GM23338 (cell line): Measurements from ENCODE around the gene SNRNP25. TPM values are rescaled to one million over a fixed set of nuclear protein-coding genes. Genes with fewer than 3 reads are reported as not detected.

Experiments
- ATAC-seq: fragments of 200-7000 bp; cut with Tn5 transposase; 3 replicates; pipeline ENCODE4 v1.9.1; 2020
- DNase-seq: peaks from one replicate; pipeline ENCODE4 v3.0.0-alpha.2; 2015; ENCODE audit warnings: low spot score
- H2AFZ ChIP-seq: fragments of 200-600 bp; sonication (generic); 2 replicates; pipeline ENCODE4 v1.8.0; 2016; ENCODE audit warnings: antibody characterized with exemption, mild to moderate bottlenecking, moderate library complexity
- H3F3A ChIP-seq: fragments of 200-600 bp; sonication (generic); replicated peaks from 2 replicates; pipeline ENCODE4 v1.8.0; 2017; ENCODE audit warnings: antibody characterized with exemption, mixed run types, low read depth
- H3K27ac ChIP-seq: fragments of 200-600 bp; sonication (generic); 2 replicates; pipeline ENCODE4 v1.6.1; 2016; ENCODE audit warnings: low read depth
- H3K27me3 ChIP-seq: fragments of 200-600 bp; sonication (generic); 2 replicates; pipeline ENCODE4 v1.8.0; 2016; ENCODE audit warnings: mild to moderate bottlenecking, mixed run types, moderate library complexity; ENCODE audit not compliant: insufficient read depth
- H3K36me3 ChIP-seq: fragments of 200-600 bp; sonication (generic); 2 replicates; pipeline ENCODE4 v1.8.0; 2016; ENCODE audit warnings: mild to moderate bottlenecking; ENCODE audit not compliant: insufficient read depth
- H3K4me1 ChIP-seq: fragments of 200-600 bp; sonication (generic); 2 replicates; pipeline ENCODE4 v1.8.0; 2016; ENCODE audit warnings: mild to moderate bottlenecking, moderate library complexity; ENCODE audit not compliant: insufficient read depth
- H3K4me2 ChIP-seq: fragments of 200-600 bp; sonication (generic); 2 replicates; pipeline ENCODE4 v1.7.1; 2017; ENCODE audit warnings: mixed run types
- H3K4me3 ChIP-seq: fragments of 200-600 bp; sonication (generic); 2 replicates; pipeline ENCODE4 v1.6.1; 2016; ENCODE audit warnings: mixed run types
- H3K79me2 ChIP-seq: fragments of 200-600 bp; sonication (generic); replicated peaks from 2 replicates; pipeline ENCODE4 v1.8.0; 2017; ENCODE audit warnings: mild to moderate bottlenecking; ENCODE audit not compliant: insufficient read depth
- H3K9me2 ChIP-seq: fragments of 200-600 bp; sonication (generic); 2 replicates; pipeline ENCODE4 v1.8.0; 2017; ENCODE audit not compliant: insufficient read depth
- H4K20me1 ChIP-seq: fragments of 200-600 bp; sonication (generic); replicated peaks from 2 replicates; pipeline ENCODE4 v1.8.0; 2017; ENCODE audit warnings: mild to moderate bottlenecking; ENCODE audit not compliant: insufficient read depth
- H3K27ac Mint-ChIP-seq: 2 replicates; pipeline ENCODE4 v1.8.0; 2020; ENCODE audit warnings: inconsistent platforms, mild to moderate bottlenecking, moderate library complexity, mixed read lengths
- H3K27me3 Mint-ChIP-seq: 3 replicates; pipeline ENCODE4 v1.8.0; 2022; ENCODE audit warnings: low read depth, mild to moderate bottlenecking, moderate library complexity, mixed read lengths, inconsistent platforms; ENCODE audit not compliant: insufficient read depth, poor library complexity
- H3K36me3 Mint-ChIP-seq: 3 replicates; pipeline ENCODE4 v1.8.0; 2021; ENCODE audit warnings: low read depth, mild to moderate bottlenecking, inconsistent platforms, moderate library complexity, mixed read lengths
- H3K4me1 Mint-ChIP-seq: 3 replicates; pipeline ENCODE4 v1.8.0; 2020; ENCODE audit warnings: mild to moderate bottlenecking, inconsistent platforms, mixed read lengths
- H3K4me3 Mint-ChIP-seq: 3 replicates; pipeline ENCODE4 v1.8.0; 2021; ENCODE audit warnings: moderate library complexity, mild to moderate bottlenecking, inconsistent platforms, mixed read lengths
- H3K9me3 Mint-ChIP-seq: 3 replicates; pipeline ENCODE4 v1.8.0; 2020; ENCODE audit warnings: moderate library complexity, mild to moderate bottlenecking, inconsistent platforms, mixed read lengths
- CREB1 ChIP-seq: fragments of 250-450 bp; sonication (Bioruptor Pico); IDR thresholded peaks from 2 replicates; pipeline ENCODE4 v1.5.0; 2020; ENCODE audit warnings: low read depth, mild to moderate bottlenecking, moderate library complexity
- CTCF ChIP-seq, 2 experiments: fragments of 200-600 bp in 1 of 2; sonication (generic) in 1 of 2; conservative IDR thresholded peaks; 2 replicates each; pipeline versions ENCODE4 v1.5.1 to v1.6.1; 2016 to 2017; ENCODE audit warnings: antibody characterized with exemption in 2 of 2, low read depth in 2 of 2, mild to moderate bottlenecking in 2 of 2, moderate library complexity in 1 of 2
- ETS1 ChIP-seq: IDR thresholded peaks from 2 replicates; pipeline ENCODE4 v1.6.1; 2016; ENCODE audit warnings: antibody characterized with exemption
- EZH2 ChIP-seq: fragments of 200-600 bp; sonication (generic); IDR thresholded peaks from one replicate; pipeline ENCODE4 v1.8.0; 2017; ENCODE audit warnings: antibody characterized with exemption, mild to moderate bottlenecking, low read depth; ENCODE audit not compliant: unreplicated experiment
- EZH2phosphoT487 ChIP-seq: fragments of 200-600 bp; sonication (generic); IDR thresholded peaks from one replicate; pipeline ENCODE4 v1.8.1; 2018; ENCODE audit warnings: antibody characterized with exemption; ENCODE audit not compliant: unreplicated experiment
- JUNB ChIP-seq: IDR thresholded peaks from one replicate; pipeline ENCODE4 v1.6.1; 2016; ENCODE audit warnings: antibody characterized with exemption; ENCODE audit not compliant: unreplicated experiment
- NANOG ChIP-seq: IDR thresholded peaks from 2 replicates; pipeline ENCODE4 v1.6.1; 2016; ENCODE audit warnings: antibody characterized with exemption, borderline replicate concordance
- POLR2AphosphoS5 ChIP-seq: IDR thresholded peaks from 2 replicates; pipeline ENCODE4 v1.6.1; 2016; ENCODE audit warnings: antibody characterized with exemption, low read depth
- STAT1 ChIP-seq: IDR thresholded peaks from one replicate; pipeline ENCODE4 v1.6.1; 2016; ENCODE audit warnings: antibody characterized with exemption; ENCODE audit not compliant: unreplicated experiment
- ZNF114 ChIP-seq: fragments of 250-450 bp; sonication (Bioruptor Pico); IDR thresholded peaks from 2 replicates; pipeline ENCODE4 v1.5.0; 2020; ENCODE audit warnings: mild to moderate bottlenecking, moderate library complexity
- ZNF331 ChIP-seq: fragments of 250-450 bp; sonication (Bioruptor Pico); IDR thresholded peaks from 2 replicates; pipeline ENCODE4 v1.5.0; 2020; ENCODE audit warnings: low read depth, mild to moderate bottlenecking, moderate library complexity
- ZNF462 ChIP-seq: fragments of 250-450 bp; sonication (Bioruptor Pico); IDR thresholded peaks from 2 replicates; pipeline ENCODE4 v1.5.0; 2020; ENCODE audit warnings: mild to moderate bottlenecking, moderate library complexity
- polyA plus RNA-seq: library from polyadenylated mRNA; unstranded; fragments of >200 nt; fragmentation: Nextera tagmentation; extraction: Ambion mirVana; gene quantifications from 2 replicates; pipeline ENCODE4 v1.2.1, GENCODE V29; 2016
- total RNA-seq: library from RNA; depleted of rRNA; stranded (reverse); fragments of >200 nt; shearing (Covaris generic); gene quantifications from 2 replicates; pipeline ENCODE4 v1.2.3, GENCODE V29; 2014
- TF ChIP-seq, protein P1 (sequence below): IDR thresholded peaks from one replicate; pipeline ENCODE4 v1.6.1; 2018; ENCODE audit warnings: antibody characterized with exemption; ENCODE audit not compliant: unreplicated experiment

SNRNP25 gene
- total and polyA plus RNA-seq, 2 experiments from 2014 or later: 34.4 to 79.5 TPM

DNA sequence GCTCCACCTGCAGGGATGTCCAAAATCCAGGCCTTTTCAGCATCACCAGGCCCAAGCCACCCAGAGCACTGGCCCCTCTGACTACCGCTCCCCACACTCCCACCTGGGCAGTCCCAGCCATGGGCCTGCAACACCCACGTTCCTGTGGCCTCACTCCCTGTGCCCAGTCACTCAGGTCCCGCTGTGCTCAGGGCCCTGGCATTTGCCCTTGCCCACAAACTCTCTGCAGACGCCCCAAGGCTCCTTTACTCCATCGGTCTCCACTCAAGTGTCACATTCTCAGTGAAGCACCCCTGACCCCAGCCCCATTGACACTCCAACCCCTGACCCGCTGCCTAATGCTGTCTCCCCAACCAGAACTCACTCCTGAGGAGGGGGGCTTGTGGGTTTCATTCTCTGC, 48.0 kb downstream of the SNRNP25 start:
- H3K27ac Mint-ChIP-seq: no peak overlapping the region; the same call in 1 of the 2 replicates
- H3K4me2 ChIP-seq: no peak overlapping the region
- peaks cover 3% of the 10 kb centered on the region for H3K27me3 Mint-ChIP-seq
- H3K27me3 ChIP-seq: no peaks in the 10 kb centered on the region
- no peak overlapping the region; the same call in 2 of the 3 replicates for H3K4me3 Mint-ChIP-seq
- H3K27ac ChIP-seq: no peak overlapping the region
- no peaks in the 10 kb centered on the region for H3K9me3 Mint-ChIP-seq
- TF ChIP-seq CREB1 (CRISPR knock-in tag) (no peak), JUNB (no peak), STAT1 (no peak), EZH2phosphoT487 (no peak), NANOG (no peak), ETS1 (no peak), POLR2AphosphoS5 (no peak), EZH2 (no peak), ZNF114 (CRISPR knock-in tag) (no peak), ZNF331 (no peak), ZNF462 (CRISPR knock-in tag) (no peak), CTCF (conservative IDR thresholded peaks at IDR 0.05; ENCODE audit: low read depth in 2 of 2) (no peak)
- TF ChIP-seq, protein P1, sequence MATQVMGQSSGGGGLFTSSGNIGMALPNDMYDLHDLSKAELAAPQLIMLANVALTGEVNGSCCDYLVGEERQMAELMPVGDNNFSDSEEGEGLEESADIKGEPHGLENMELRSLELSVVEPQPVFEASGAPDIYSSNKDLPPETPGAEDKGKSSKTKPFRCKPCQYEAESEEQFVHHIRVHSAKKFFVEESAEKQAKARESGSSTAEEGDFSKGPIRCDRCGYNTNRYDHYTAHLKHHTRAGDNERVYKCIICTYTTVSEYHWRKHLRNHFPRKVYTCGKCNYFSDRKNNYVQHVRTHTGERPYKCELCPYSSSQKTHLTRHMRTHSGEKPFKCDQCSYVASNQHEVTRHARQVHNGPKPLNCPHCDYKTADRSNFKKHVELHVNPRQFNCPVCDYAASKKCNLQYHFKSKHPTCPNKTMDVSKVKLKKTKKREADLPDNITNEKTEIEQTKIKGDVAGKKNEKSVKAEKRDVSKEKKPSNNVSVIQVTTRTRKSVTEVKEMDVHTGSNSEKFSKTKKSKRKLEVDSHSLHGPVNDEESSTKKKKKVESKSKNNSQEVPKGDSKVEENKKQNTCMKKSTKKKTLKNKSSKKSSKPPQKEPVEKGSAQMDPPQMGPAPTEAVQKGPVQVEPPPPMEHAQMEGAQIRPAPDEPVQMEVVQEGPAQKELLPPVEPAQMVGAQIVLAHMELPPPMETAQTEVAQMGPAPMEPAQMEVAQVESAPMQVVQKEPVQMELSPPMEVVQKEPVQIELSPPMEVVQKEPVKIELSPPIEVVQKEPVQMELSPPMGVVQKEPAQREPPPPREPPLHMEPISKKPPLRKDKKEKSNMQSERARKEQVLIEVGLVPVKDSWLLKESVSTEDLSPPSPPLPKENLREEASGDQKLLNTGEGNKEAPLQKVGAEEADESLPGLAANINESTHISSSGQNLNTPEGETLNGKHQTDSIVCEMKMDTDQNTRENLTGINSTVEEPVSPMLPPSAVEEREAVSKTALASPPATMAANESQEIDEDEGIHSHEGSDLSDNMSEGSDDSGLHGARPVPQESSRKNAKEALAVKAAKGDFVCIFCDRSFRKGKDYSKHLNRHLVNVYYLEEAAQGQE: no peak
- H3K79me2 ChIP-seq: no peaks in the 10 kb centered on the region
- no peaks in the 10 kb centered on the region for H3K4me1 Mint-ChIP-seq
- H3K4me3 ChIP-seq: no peak overlapping the region
- no peaks in the 10 kb centered on the region for H3K4me1 ChIP-seq
- 0 out of 2 replicates have a peak, but pooled peaks cover 7% of the 10 kb centered on the region for H3F3A ChIP-seq
- H3K36me3 ChIP-seq: no peaks in the 10 kb centered on the region
- no peak for ATAC-seq
- H4K20me1 ChIP-seq: peaks cover 2% of the 10 kb centered on the region
- H3K9me2 ChIP-seq: no peaks in the 10 kb centered on the region
- no peaks in the 10 kb centered on the region for H3K36me3 Mint-ChIP-seq
- DNase-seq: no peak
- H2AFZ ChIP-seq: no peak overlapping the region
